HepG2 (cell line): ENCODE results near the gene KRT32. TPM values are rescaled to one million over a fixed set of nuclear protein-coding genes. Genes with fewer than 3 reads are reported as not detected.

ENCODE experiments used
- ATAC-seq: fragments of 200-7000 bp; cut with Tn5 transposase; 3 replicates; pipeline ENCODE4 v1.9.1; 2020; ENCODE audit warnings: mild to moderate bottlenecking, moderate library complexity
- BruUV-seq: library from RNA; stranded (reverse); fragments of 400-500 nt; replicated peaks from 2 replicates; lab custom pipeline; 2021; lab: Mats Ljungman, UMichigan
- CTCF ChIA-PET: fragments of 300-600 bp; formaldehyde crosslinking; extraction: SDS; loops from one replicate; lab custom pipeline; 2021; ENCODE audit warnings: low total read pairs, inconsistent platforms, low intra/inter-chr PET ratio; lab: Yijun Ruan, JAX
- POLR2A ChIA-PET: fragments of 350-600 bp; sonication (Branson Sonifier 250); formaldehyde crosslinking; loops from one replicate; lab custom pipeline; 2020; ENCODE audit warnings: antibody characterized with exemption, inconsistent platforms; lab: Yijun Ruan, JAX
- DNase-seq: peaks from one replicate; pipeline ENCODE4 v3.0.0-alpha.2; 2015; ENCODE audit warnings: low spot score
- FAIRE-seq: peaks from 3 replicates; lab custom pipeline; 2011; peaks lifted over from hg19 to GRCh38; lab: Jason Lieb, UNC
- H2AFZ ChIP-seq: one replicate; pipeline ENCODE4 v1.6.1; 2011; ENCODE audit warnings: low read length, inconsistent platforms
- H3K27ac ChIP-seq: fragments of 300-600 bp; 3 replicates; pipeline ENCODE4 v1.8.0; 2011; ENCODE audit warnings: mixed run types, mild to moderate bottlenecking, mixed read lengths, low read length, inconsistent platforms; ENCODE audit not compliant: insufficient read depth; ENCODE audit errors: extremely low read length
- H3K27me3 ChIP-seq, 2 experiments: fragments of 200-600 bp in 1 of 2; 2 replicates in 1 of 2; 3 replicates in 1 of 2; pipeline versions ENCODE4 v1.6.0 to v1.8.0; 2011; ENCODE audit warnings: low read length in 2 of 2, mild to moderate bottlenecking in 2 of 2, moderate library complexity in 2 of 2, inconsistent platforms in 1 of 2; ENCODE audit not compliant: insufficient read depth in 2 of 2, control insufficient read depth in 1 of 2
- H3K36me3 ChIP-seq, 2 experiments: fragments of 200-600 bp in 1 of 2; replicated peaks in 1 of 2; 2 replicates in 1 of 2; 3 replicates in 1 of 2; pipeline versions ENCODE4 v1.5.1 to v1.8.0; 2011; ENCODE audit warnings: low read length in 2 of 2, inconsistent platforms in 1 of 2; ENCODE audit not compliant: insufficient read depth in 2 of 2, control insufficient read depth in 1 of 2
- H3K4me1 ChIP-seq: 2 replicates; pipeline ENCODE4 v1.5.1; 2012; ENCODE audit warnings: low read length, inconsistent platforms; ENCODE audit not compliant: insufficient read depth
- H3K4me2 ChIP-seq: 2 replicates; pipeline ENCODE4 v1.6.0; 2011; ENCODE audit warnings: low read depth, low read length, inconsistent platforms
- H3K4me3 ChIP-seq, 3 experiments: fragments of 200-600 bp in 1 of 3; sonication (generic), shearing (Covaris generic) in 1 of 3; replicated peaks in 1 of 3; 2 replicates each; pipeline ENCODE4 v1.5.1; 2011 to 2016; ENCODE audit warnings: low read length in 3 of 3, inconsistent platforms in 2 of 3, low read depth in 2 of 3, mild to moderate bottlenecking in 2 of 3, control low read depth in 1 of 3, mixed read lengths in 1 of 3; ENCODE audit not compliant: insufficient read depth in 1 of 3
- H3K79me2 ChIP-seq: one replicate; pipeline ENCODE4 v1.6.1; 2011; ENCODE audit warnings: low read length, inconsistent platforms; ENCODE audit not compliant: insufficient read depth
- H3K9ac ChIP-seq: 2 replicates; pipeline ENCODE4 v1.6.0; 2011; ENCODE audit warnings: mild to moderate bottlenecking, low read depth, low read length, inconsistent platforms; ENCODE audit not compliant: insufficient read depth
- H3K9me3 ChIP-seq: 2 replicates; pipeline ENCODE4 v1.5.1; 2012; ENCODE audit warnings: mild to moderate bottlenecking, low read length
- H4K20me1 ChIP-seq: 2 replicates; pipeline ENCODE4 v1.6.0; 2011; ENCODE audit warnings: inconsistent platforms, mild to moderate bottlenecking, low read length, moderate library complexity; ENCODE audit not compliant: insufficient read depth
- DPF2 ChIP-seq: sonication (generic); formaldehyde crosslinking; IDR thresholded peaks from 2 replicates; pipeline ENCODE4 v1.4.0; 2020; ENCODE audit warnings: mild to moderate bottlenecking, low read depth, missing genetic modification reagents, borderline replicate concordance
- ESRRA ChIP-seq: sonication (generic); formaldehyde crosslinking; IDR thresholded peaks from 2 replicates; pipeline ENCODE4 v1.5.1; 2020; ENCODE audit warnings: mild to moderate bottlenecking, low read depth, missing genetic modification reagents
- MLLT10 ChIP-seq: sonication (generic); formaldehyde crosslinking; IDR thresholded peaks from 2 replicates; pipeline ENCODE4 v1.4.0; 2020; ENCODE audit warnings: missing genetic modification reagents
- ZNF44 ChIP-seq: sonication (generic); formaldehyde crosslinking; IDR thresholded peaks from 2 replicates; pipeline ENCODE4 v1.5.1; 2020; ENCODE audit warnings: mild to moderate bottlenecking, missing genetic modification reagents
- ZNF574 ChIP-seq: sonication (generic); formaldehyde crosslinking; IDR thresholded peaks from 2 replicates; pipeline ENCODE4 v1.4.0; 2020; ENCODE audit warnings: missing genetic modification reagents
- WGBS: methylation state at CpG from one replicate; pipeline ENCODE4 v1.1.6; 2017; ENCODE audit warnings: low lambda C conversion rate; 5-methylcytosine and 5-hydroxymethylcytosine counted together
- in situ Hi-C: cut with HindIII; loops from 2 replicates; pipeline ENCODE4 v1.10.0; 2017; ENCODE audit warnings: low pct_unique_long_range_greater_than_20kb; ENCODE audit not compliant: extremely low pct_ligation_motif_present
- intact Hi-C: fragments of 100-400 bp; cut with micrococcal nuclease; formaldehyde crosslinking; loops from one replicate; pipeline ENCODE4 v1.10.0; 2022; ENCODE audit not compliant: unreplicated experiment
- polyA plus RNA-seq, 8 experiments: library from polyadenylated mRNA; depleted of rRNA in 3 of 8; stranded (reverse) in 7 of 8; unstranded in 1 of 8; fragments of >200 nt; fragmentation: Illumina TruSeq in 4 of 8; extraction: Trizol in 4 of 8; gene quantifications; 2 replicates each; pipeline versions ENCODE4 v1.2.1 to v1.2.3, GENCODE V29; 2011 to 2016; ENCODE audit warnings: low read depth in 4 of 8, missing spikeins in 1 of 8, mixed read lengths in 1 of 8; ENCODE audit not compliant: insufficient read depth in 1 of 8
- total RNA-seq, 5 experiments: library from RNA; depleted of rRNA; stranded (reverse); fragments of >200 nt; fragmentation: Illumina TruSeq; extraction: Trizol; gene quantifications; 2 replicates each; pipeline ENCODE4 v1.2.3, GENCODE V29; 2016; ENCODE audit warnings: low read depth in 1 of 5
- TF ChIP-seq, protein P1 (sequence below): sonication (generic); formaldehyde crosslinking; IDR thresholded peaks from 2 replicates; pipeline ENCODE4 v1.5.0; 2020; ENCODE audit warnings: missing genetic modification reagents

The KRT32 gene
- total and polyA plus RNA-seq, 2 of the 13 experiments (the other 11 are each of a cell fraction or from before 2014, with no cell fraction given), result not detected

DNA sequence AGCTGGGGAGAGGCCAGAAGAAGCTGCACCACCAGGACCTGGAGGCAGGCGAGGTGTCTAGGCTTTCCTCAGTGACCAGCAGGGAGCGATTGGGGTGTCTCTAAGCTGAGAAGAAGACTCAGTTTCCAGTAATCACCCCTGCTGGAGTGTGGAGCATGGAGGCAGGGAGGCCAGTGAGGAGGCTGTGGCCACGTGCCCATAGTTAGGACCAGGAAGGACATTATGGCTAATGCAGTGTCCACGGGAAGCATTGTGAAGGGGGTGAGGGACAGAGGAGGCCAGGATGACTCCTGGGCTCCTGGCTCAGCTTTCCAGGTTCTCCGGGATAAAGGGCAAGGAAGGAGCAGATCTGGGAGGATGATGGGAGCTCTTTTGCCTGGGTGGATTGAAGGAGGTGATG is 32.5 kb upstream of the KRT32 start:
- DNase-seq (no peak), FAIRE-seq (no peak), ATAC-seq (no peak)
- Histone ChIP-seq H3K79me2 (no peaks in the 10 kb centered on the region), H3K27ac (no peak overlapping the region), H3K4me1 (peaks cover 6% of the 10 kb centered on the region; the same call in 1 of the 2 replicates), H3K9me3 (no peaks in the 10 kb centered on the region), H3K27me3 (peaks cover 9 to 38% of the 10 kb centered on the region in 2 experiments), H4K20me1 (no peaks in the 10 kb centered on the region), H3K4me3 (no peak overlapping the region), H3K36me3 (no peaks in the 10 kb centered on the region), H3K9ac (no peak overlapping the region), H3K4me2 (no peak overlapping the region), H2AFZ (no peak overlapping the region)
- intact Hi-C loops, result no loop called here
- CTCF ChIA-PET, result no interaction called here
- TF ChIP-seq, protein P1, sequence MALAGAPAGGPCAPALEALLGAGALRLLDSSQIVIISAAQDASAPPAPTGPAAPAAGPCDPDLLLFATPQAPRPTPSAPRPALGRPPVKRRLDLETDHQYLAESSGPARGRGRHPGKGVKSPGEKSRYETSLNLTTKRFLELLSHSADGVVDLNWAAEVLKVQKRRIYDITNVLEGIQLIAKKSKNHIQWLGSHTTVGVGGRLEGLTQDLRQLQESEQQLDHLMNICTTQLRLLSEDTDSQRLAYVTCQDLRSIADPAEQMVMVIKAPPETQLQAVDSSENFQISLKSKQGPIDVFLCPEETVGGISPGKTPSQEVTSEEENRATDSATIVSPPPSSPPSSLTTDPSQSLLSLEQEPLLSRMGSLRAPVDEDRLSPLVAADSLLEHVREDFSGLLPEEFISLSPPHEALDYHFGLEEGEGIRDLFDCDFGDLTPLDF (CRISPR knock-in tag), result no peak
- TF ChIP-seq ZNF574 (CRISPR knock-in tag), result no peak
- TF ChIP-seq MLLT10 (CRISPR knock-in tag), result no peak
- no peak for TF ChIP-seq ZNF44 (CRISPR knock-in tag)
- no peak for TF ChIP-seq DPF2 (CRISPR knock-in tag)
- no peak for TF ChIP-seq ESRRA (CRISPR knock-in tag)
- TF ChIP-seq, all 625 proteins: peak for 0
- WGBS, result 13% methylated on average over 5 of the region's 5 CpGs
- POLR2A ChIA-PET, result no interaction called here
- no TSS peak for BruUV-seq
- in situ Hi-C loops, result no loop called here
